D721Med (cell line): Measurements from ENCODE around the gene CYP4F22.

ENCODE experiments used
- DNase-seq: peaks from one replicate; pipeline ENCODE4 v3.0.0; 2011; ENCODE audit warnings: low spot score; ENCODE audit not compliant: insufficient read length
- FAIRE-seq: peaks from 2 replicates; lab custom pipeline; 2011; peaks lifted over from hg19 to GRCh38; lab: Jason Lieb, UNC
- TF ChIP-seq, protein P1 (sequence below): IDR thresholded peaks from 2 replicates; pipeline ENCODE4 v1.5.1; 2012; ENCODE audit warnings: mild to moderate bottlenecking, control low read depth; ENCODE audit not compliant: insufficient read depth; ENCODE audit errors: missing control alignments

CYP4F22 gene

DNA sequence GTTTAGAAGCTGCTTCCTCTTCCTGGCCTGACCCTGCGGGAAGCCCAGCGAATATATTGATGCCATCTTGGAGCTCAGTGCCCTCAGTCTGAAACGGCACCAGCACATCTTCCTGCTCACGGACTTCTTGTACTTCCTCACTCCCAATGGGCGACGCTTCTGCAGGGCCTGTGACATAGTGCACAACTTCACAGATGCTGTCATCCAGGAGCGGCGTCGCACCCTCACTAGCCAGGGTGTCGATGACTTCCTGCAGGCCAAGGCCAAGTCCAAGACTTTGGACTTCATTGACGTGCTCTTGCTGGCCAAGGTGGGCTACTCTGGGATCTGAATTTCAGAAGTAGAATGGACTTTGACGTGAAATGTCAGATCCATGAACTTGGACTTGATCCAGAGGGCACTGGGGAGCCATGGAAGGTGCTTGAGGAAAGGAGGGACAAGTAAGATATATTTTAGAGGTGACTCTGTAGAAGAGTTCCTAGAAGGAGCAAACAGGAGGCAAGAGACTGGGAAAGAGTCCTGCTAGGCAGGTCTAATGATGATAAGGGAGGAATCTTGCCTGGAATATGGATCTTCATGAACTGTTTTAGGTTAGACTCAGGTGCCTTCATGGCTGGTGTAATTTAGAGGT lies 68.3 kb downstream of the CYP4F22 start:
- FAIRE-seq (no peak), DNase-seq (no peak)
- TF ChIP-seq, protein P1, sequence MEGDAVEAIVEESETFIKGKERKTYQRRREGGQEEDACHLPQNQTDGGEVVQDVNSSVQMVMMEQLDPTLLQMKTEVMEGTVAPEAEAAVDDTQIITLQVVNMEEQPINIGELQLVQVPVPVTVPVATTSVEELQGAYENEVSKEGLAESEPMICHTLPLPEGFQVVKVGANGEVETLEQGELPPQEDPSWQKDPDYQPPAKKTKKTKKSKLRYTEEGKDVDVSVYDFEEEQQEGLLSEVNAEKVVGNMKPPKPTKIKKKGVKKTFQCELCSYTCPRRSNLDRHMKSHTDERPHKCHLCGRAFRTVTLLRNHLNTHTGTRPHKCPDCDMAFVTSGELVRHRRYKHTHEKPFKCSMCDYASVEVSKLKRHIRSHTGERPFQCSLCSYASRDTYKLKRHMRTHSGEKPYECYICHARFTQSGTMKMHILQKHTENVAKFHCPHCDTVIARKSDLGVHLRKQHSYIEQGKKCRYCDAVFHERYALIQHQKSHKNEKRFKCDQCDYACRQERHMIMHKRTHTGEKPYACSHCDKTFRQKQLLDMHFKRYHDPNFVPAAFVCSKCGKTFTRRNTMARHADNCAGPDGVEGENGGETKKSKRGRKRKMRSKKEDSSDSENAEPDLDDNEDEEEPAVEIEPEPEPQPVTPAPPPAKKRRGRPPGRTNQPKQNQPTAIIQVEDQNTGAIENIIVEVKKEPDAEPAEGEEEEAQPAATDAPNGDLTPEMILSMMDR, result no peak

DNA sequence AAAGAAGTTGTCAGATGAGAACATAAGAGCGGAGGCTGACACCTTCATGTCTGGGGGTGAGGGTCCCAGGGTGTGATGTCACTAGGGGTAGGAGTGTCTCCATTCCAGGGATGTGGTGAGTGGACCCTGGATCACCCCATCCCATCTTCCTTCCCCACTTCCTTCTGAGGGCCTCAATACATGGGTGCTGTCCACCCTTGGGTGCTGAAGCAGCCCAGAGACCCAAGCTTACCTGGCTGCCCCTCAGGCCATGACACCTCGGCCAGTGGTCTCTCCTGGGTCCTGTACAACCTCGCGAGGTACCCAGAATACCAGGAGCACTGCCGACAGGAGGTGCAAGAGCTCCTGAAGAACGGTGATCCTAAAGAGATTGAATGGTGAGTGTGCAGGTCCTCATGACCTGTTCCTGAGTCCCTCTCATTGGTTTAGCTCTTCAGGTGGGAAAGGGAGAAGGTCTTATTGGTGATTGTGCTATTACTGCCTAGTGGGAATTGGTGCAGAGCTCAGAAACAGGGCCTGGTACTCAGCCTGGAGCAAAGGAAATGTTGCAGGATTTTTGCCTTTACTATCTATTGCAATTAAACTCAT lies 69.0 kb downstream of the CYP4F22 start:
- DNase-seq (no peak), FAIRE-seq (no peak)
- TF ChIP-seq, protein P1, result no peak

DNA sequence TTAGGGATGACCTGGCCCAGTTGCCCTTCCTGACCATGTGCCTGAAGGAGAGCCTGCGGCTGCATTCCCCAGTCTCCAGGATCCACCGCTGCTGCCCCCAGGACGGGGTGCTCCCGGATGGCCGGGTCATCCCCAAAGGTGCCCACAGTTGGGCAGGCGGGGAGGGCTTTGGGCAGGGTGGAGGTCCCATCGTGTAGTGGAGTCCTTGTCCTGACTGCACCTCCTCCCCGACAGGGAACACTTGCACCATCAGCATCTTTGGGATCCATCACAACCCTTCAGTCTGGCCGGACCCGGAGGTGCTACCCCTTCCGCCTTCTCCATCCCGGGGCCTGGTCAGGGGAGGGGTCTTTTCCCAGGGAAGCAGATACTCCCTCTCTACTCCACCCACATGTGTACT lies 75.0 kb downstream of the CYP4F22 start:
- DNase-seq (no peak), FAIRE-seq (no peak)
- TF ChIP-seq, protein P1, result no peak

DNA sequence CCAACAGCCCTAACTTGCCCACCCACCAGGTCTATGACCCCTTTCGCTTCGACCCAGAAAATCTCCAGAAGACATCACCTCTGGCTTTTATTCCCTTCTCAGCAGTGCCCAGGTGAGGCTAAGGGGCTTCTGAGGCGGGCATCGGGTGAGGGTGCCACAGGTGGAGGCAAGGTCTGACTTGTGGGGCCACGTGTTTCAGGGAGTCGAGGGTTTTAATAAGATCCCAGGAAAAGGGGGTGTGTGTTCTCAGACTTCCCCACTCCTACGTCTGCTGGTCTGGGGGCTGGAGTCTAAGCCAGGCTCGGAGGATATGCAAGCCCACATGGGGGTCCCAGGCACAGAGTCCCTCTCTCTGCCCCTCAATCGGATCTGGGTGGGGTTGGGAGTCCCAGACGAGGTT lies 75.8 kb downstream of the CYP4F22 start:
- FAIRE-seq (no peak), DNase-seq (no peak)
- TF ChIP-seq, protein P1, result no peak

DNA sequence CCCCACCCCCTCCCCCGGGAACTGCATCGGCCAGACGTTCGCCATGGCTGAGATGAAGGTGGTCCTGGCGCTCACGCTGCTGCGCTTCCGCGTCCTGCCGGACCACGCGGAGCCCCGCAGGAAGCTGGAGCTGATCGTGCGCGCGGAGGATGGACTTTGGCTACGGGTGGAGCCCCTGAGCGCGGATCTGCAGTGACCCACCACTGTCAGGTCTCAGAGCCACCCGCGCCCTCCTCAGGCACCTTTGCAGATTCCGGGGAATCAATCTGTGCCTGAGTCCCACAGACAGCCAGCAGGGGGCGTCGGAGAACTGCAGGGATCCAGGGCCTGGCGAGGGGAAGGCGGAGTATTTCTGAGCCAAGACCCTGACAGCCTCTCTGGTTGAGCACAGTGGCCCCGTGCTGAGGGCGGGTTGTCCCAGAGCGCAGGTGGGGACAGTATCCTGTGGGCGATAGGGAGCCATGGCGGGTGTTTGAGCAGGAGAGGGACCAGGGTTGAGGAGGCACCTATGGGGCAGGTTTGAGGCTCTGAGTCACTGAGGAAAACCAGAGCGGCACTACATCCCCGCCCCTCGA lies 76.3 kb downstream of the CYP4F22 start:
- TF ChIP-seq, protein P1, result peak; percentile 94
- FAIRE-seq, result no peak
- DNase-seq, result peak; percentile 46

DNA sequence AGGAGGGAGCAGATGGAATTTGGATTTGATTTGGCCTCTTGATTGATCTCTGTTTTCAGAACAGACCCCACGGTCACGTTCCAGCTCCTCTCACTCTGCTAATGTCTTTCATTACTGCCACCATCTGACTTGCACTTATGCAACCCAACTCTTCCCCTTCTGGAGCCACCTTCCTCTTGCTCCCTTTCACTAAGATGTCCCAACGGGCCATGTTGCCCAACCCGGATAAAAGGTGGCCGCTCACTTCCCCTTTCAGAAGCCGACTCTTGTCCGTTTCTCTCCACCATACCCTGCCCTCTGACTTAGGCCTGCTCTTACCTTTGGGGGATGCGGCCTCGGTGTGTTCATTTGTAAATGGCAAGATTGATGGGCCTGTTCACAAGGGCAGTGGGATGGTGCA lies 79.3 kb downstream of the CYP4F22 start:
- TF ChIP-seq, protein P1, result no peak
- no peak for DNase-seq
- no peak for FAIRE-seq

DNA sequence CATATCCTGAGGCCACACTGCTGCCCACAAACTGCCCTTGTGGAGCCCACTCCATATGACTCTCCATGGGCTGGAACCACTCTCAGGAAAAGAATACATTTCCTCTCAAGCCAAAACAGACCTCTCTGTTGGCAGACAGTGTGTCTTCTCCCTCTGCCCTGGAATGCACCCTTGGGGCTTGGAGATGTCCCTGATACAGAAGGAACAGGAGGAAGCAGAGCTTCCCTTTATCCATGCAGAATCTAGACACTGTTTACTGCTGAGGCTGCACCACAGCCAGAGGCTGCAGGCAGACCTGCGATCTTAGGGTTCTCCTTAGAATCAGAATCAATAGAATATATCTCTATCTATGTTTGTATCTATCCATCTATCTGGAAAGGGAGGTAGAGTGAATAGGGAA lies 79.9 kb downstream of the CYP4F22 start:
- TF ChIP-seq, protein P1, result no peak
- no peak for DNase-seq
- no peak for FAIRE-seq
